DOHH2 (cell line): Measurements from ENCODE around the gene ERFL.

Experiments
- EZH2phosphoT487 ChIP-seq: fragments of 200-600 bp; sonication (generic); IDR thresholded peaks from 2 replicates; pipeline ENCODE4 v1.6.1; 2017; ENCODE audit warnings: borderline replicate concordance, mild to moderate bottlenecking, antibody characterized with exemption, low read length, moderate library complexity, mixed read lengths
- TF ChIP-seq, protein P1 (sequence below): fragments of 200-600 bp; sonication (generic); IDR thresholded peaks from one replicate; pipeline ENCODE4 v1.5.1; 2014; ENCODE audit warnings: antibody characterized with exemption, mild to moderate bottlenecking, low read depth, low read length; ENCODE audit not compliant: poor library complexity, severe bottlenecking

DNA sequence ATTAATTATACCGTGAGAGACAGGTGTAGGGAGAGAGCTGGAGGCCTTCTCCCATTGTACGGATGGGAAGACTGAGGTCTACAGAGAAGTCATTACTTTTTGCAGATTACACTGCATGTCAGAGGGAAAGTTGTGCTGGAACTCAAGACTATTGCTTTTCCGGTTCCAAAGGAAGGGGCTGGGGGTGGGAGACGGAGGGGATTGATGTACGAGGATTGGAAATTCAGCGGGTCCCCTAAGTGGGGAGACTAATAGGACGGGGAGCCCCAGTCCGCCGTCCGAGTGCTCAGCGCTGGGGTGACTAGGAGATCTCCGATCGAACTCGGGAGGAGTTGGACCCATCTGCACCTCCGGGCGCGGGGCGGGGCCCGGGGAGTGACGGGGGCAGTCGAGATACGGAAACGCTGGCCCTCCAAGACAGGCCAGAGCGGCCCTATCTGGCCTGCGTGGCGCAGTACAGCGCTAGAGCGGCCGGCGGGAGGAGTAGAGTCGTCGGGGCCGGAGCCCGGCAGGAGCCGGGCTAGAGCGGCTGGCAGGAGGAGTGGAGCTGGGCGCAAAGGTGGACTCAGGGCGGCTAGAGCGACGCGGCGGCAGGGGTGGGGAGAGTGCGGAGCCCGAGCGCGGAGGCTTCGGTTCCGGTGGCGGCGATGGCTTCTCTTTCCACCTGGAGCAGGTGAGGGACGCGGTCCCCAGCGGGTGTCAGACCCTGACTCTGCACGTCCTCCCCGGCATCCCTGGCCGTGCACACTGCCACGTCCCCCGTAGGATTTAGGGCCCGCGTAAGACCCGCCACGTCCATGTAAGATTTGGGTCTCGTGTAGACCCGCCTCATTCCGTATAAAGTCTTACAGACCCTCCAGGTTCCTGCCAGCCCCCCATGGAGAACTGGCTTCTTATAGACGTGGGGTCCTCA, 44.2 kb downstream of the ERFL start:
- TF ChIP-seq, protein P1, sequence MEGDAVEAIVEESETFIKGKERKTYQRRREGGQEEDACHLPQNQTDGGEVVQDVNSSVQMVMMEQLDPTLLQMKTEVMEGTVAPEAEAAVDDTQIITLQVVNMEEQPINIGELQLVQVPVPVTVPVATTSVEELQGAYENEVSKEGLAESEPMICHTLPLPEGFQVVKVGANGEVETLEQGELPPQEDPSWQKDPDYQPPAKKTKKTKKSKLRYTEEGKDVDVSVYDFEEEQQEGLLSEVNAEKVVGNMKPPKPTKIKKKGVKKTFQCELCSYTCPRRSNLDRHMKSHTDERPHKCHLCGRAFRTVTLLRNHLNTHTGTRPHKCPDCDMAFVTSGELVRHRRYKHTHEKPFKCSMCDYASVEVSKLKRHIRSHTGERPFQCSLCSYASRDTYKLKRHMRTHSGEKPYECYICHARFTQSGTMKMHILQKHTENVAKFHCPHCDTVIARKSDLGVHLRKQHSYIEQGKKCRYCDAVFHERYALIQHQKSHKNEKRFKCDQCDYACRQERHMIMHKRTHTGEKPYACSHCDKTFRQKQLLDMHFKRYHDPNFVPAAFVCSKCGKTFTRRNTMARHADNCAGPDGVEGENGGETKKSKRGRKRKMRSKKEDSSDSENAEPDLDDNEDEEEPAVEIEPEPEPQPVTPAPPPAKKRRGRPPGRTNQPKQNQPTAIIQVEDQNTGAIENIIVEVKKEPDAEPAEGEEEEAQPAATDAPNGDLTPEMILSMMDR, result no peak
- no peak for TF ChIP-seq EZH2phosphoT487
